ENCODE data around the gene SIGLEC11.
"Not testable (repeated sequence)": the region's sequence is repeated elsewhere in the genome, so short reads cannot be mapped to it uniquely, and the experiment has no call there.

Gene SIGLEC11

DNA sequence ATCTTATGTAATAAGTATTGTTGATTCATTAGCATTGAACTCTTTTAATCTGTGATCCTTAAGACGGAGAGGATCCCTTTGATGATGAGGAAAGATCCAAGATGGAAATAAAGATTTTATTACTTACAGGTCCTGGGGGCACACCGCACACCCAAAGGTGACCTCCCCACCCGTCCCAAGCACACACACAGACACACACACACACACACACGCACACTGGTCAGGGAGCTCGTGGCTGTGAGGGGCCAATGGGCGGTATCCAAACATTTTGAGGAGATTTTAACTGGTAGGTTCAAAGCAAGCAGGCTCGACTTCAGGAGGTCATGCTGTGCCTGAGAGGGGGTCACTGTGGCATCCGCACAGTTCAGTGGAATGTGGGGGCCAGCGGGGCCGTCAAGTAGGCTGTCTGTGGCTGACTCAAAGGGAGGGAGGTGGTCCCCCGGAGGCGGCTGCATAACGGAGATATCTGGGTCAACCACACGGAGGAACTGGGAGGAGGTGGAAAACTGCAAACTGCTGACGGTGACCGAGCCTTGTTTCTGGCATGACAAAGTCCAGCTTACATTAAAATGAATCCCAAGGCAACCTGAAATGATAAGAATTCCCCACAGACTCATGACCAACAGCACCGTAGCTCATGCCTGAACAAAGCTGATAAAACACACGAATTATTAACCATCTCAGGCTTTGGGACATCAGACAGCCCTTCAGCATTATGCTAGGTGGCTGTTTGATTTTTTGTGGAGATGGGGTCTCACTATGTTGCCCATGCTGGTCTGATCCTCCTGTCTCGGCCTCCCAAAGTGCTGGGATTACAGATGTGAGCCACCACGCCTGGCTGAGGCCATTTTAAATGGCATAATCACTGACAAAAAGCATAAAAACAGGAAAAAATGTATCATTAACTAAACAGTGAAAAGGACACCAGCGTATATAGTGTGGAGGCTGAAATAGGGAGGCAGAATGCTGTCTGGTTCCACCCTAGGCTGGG is 20.9 kb upstream of the SIGLEC11 start:
- no peak for DNase-seq

DNA sequence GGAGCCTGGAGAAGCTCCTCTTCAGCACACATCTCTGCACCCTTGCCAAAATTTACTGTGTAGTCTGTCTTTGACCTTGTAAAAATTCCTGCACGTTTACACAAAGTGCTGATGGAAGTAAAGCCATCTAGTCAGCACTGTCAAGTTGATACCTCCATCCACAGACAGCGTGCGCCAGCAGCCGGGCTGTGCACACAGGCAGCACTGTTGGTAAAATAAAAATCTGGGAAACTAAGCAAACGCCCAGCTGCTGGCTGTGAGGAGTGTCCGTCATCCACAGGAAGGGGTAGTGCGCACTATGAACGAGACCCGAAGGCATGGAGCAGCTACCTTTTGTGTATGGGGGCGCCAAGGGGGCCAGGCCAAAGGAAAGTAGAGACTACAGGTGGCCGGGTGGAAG is 17.4 kb upstream of the SIGLEC11 start:
- no peak for DNase-seq

DNA sequence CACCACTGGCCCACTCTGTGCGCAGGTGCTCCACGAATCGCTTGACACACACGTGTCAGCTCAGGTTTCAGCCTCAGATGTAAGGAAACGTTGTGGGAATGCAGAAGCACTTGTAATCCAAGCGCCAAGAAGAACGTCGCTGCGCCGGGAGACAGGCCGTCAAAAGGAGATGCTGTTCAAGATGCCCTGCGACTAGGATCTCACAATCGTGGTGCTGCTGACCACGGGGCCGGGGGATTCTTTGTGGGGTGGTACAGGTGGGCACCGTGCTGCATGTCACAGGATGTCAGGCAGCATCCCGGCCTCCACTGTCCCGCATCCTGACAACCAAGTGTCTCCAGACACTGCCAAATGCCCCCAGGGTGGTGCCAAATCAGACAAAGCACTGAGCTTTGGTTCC is 16.9 kb upstream of the SIGLEC11 start:
- no peak for DNase-seq

DNA sequence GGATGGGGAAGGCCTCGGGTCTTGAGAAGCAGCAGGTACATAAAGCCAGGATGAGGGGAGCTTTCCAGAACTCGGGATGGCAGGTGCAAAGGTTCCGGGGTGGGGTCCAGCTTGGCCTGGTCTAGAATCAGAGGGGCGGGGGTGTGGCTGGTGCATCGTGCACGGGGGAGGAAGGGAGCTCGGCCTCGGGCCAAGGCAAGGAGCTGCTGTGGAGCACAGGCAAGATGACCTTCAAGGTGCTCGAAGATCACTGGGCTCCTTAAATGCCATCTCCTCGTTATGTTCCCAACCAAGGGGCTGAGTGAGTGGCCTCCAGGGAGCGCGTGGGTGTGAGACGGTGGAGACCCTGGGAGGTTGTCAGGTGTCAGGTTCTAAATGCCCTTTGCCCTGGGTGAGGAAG is 16.1 kb upstream of the SIGLEC11 start:
- no peak for DNase-seq

DNA sequence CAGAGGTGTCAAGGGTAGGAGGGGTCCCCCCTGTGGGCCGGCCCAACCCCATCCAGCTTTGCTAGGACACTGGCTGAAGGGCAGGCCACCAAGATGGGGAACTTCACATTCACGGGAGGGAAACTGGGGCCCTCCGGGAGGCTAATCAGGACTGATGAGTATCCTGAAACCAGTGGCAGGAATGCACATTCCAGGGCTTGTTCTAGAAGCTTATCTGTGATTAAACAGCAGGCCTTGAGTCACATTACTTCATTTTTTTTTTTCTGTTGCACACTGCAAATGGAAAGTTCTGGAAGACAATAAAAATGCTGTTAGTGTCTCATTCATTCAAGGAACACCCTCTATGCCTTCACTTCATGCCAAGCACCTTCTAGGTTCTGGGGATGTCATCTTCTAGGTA is 15.5 kb upstream of the SIGLEC11 start:
- DNase-seq = no peak

DNA sequence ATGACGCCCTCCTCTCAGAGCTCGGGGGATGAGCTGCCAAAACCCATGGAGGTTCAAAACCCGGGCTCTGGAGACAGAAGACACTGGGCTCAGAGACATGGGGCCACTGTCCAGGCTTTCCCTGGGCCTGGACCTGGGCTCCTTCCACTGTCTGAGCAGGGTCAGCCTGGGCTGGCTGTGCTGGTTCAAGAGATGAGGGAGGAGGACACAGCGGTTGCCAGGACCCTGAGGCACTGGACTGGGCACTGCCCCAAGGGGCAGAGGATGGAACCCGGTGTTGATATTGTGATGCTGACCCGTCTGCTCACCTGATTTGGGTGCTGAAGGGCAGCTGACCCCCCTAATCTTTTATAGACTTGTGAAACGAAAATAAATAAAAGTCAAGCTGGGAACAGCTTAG is 14.1 kb upstream of the SIGLEC11 start:
- DNase-seq = no peak

DNA sequence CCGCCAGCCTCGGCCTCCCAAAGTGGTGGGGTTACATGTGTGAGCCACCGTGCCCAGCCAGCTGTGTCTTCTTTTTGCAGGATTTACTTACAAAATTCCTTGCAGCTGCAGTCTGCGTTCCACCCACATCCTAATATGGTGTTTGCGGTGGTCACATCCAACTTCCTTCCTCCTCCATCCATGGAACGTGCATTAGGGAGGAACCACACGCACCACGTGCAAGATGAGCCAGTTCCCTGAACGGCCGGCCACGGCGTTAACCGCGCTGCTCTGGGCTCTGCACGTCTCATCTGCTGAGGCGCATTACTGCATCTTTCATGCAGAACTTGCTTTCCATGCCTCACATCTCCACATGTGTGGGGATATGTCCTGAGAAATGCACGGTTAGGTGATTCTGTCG is 13.0 kb upstream of the SIGLEC11 start:
- DNase-seq = no peak

DNA sequence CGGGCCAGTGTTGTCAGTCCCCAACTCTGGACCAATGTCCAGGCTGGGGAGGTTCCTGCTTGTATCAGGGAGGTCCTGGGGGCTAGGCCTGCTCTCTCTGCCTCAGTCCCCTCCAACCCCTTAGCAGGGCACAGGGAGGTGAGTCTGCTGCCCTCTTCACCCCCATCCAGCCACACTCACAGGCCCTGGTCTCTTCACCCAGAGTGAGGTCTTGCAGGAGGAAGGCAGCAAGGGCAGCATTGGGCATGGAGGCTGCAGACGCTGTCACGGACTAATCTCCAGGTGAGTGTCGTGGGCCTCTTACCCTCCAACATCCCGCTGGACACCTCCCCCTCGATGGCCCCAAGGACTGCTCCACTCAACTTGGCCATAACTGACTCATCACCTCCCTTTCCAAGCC is 11.9 kb upstream of the SIGLEC11 start:
- no peak for DNase-seq

DNA sequence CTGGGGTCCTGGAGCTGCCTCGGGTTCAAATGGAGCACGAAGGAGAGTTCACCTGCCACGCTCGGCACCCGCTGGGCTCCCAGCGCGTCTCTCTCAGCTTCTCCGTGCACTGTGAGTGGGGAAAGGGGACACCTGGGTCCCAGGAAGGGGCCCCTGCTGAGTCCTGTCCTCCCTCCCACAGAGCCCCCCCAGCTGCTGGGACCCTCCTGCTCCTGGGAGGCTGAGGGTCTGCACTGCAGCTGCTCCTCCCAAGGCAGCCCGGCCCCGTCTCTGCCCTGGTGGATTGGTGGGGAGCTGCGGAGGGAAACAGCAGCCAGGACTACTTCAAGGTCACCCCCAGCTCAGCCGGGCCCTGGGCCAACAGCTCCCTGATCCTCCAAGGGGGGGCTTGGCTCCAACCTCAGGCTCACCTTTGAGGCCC is 11.0 kb upstream of the SIGLEC11 start:
- DNase-seq = no peak

DNA sequence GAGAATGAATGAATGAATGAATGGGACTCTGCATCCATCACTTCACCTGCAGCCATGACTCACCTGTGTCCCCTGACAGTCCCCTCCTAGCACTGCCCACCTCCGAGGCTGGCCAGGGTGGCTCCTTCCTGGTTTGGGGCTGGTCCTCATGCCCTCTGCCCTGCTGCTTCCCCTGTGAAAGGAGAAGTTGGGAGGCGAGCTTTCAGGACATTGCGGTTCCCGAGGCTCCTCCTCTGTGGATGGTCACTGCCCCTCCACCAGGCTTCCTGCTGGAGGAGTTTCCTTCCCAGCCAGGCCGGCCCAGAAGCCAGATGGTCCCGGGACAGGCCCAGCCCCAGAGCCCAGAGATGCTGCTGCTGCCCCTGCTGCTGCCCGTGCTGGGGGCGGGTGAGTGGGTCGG is 8.4 kb upstream of the SIGLEC11 start:
- DNase-seq = not testable (repeated sequence)

DNA sequence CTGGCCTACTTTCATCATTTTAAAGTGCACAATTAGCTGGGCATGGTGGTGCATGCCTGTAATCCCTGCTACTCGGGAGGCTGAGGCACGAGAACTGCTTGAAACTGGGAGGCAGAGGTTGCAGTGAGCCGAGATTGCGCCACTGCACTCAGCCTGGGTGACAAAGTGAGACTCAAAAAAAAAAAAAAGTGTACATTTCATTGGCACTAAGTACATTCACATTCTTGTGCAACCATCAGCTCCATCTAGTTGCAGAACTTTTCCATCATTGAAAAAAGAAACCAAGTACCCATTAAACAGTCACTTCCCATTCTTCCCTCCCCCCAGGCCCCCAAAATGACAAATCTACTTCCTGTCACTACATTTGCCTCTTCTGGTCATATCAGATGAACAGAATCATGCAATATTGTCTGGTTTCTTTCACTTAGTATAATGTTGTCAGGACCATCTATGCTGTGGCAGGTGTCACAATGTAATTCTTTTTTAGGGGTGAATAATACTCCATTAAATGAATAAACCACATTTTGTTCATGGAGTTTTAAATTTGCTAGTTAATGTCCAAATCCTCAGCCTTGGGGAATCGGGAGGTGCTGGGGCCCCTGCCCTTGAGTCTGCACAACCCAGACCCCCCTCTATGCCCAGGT is 7.4 kb upstream of the SIGLEC11 start:
- no peak for DNase-seq

DNA sequence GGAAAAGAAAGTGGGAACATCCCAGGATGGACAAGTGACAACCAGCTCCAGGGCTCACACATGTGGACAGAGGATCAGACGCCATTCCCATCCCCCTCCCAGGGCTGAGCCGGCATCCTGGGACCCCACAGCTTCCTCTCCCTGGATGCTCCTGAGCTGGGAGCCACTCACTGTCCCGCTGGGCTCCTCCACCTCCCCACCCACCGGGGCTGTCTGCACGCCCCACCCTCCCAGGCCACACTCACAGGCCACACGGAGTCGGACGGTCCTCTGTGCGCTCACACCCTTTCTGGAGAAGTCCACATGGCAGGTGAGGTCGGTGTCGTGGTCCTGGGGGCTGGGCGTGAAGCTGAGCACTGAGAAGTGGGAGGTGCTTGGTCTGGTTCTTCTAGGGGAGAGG is 1.1 kb downstream of the SIGLEC11 start:
- DNase-seq = not testable (repeated sequence)

DNA sequence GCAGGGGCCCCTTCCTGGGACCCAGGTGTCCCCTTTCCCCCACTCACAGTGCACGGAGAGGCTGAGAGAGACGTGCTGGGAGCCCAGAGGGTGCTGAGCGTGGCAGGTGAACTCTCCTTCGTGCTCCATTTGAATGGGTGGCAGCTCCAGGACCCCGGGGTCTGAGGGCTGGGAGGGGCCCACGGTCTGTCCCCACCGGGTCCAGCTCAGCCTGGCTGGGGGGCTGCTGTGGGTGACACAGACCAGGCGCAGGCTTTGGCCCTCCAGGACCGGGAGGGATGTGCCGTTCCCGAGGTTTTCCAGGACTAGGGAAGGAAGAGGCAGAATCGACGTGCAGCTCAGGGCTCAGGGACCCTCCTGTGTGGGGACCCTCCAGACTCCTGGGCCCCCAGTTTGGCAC is 2.4 kb downstream of the SIGLEC11 start:
- DNase-seq = not testable (repeated sequence)

DNA sequence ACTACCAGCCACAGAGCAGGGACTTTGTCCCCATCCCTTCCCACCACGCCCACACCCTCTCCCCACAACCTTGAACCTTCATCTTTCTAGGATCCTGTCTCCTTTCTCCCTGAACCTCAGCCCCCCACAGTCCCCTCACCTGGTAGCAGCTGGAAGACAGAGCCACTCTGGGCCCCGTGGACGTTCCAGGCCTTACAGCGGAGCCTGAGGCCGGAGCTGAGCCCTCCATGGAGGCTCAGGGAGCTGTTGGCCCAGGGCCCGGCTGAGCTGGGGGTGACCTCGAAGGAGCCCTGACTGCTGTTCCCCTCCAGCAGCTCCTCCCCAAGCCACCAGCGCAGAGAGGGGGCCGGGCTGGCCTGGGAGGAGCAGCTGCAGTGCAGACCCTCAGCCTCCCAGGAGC is 2.8 kb downstream of the SIGLEC11 start:
- DNase-seq = not testable (repeated sequence)

DNA sequence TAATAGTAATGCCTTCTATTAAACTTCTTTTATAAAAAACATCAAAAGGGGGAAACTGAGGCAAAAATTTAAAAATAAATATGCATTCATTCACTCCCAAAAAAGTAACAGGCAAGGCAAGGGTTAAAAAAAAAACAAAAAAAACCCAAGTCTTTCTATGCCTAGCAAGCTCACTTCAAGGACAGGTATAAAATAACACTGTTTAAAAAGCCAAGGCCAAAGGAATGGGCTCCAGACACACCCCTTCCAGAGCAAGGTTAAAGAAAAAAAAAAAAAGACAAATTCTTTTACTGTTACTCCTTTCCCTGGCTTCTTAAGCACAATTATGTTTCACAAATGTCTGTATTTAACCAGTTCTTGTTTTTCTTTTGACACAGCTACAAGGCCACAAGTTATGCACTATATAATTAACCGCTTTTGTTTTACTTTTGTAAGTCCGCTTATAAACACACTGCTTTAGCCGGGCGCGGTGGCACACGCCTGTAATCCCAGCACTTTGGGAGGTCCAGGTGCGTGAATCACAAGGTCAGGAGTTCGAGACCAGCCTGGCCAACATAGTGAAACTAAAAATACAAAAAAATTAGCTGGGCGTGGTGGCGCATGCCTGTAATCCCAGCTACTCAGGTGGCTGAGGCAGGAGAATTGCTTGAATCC is 3.6 kb downstream of the SIGLEC11 start:
- no peak for DNase-seq

DNA sequence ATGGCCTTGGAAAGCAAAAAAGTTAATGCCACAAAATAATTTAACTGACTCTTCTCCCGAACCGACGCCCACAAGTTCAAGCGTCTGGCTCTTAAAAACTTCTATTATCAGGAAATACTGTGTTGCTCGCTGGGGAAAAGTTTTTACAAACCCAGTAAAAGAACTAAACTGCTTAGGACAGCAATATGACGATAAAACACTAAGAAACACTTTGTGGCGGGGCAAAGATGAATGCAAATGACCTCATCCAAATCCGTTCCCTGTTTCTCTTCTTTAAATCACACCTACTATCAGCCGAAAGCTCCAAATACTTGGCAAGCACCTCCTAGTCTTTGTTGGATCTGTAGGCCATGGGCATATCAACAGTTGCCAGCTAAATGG is 4.9 kb downstream of the SIGLEC11 start:
- DNase-seq = no peak

DNA sequence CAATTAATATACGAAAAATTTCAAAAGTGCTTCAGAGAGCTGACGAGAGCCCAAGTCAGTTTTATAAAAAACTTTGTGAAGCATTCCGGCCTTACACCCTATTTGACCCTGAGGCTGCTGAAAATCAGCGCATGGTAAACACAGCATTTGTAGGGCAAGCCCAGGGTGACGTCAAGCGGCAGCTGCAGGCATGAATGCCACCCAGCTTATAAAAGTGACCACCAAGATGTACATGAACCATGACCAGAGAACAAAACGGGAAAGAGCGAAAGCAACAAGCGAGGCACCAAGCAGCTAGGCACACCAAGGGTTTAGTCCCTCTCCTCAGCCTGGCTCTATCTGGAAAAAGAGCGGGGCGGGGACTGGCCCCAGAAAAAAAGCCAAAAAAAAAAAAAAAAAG is 6.0 kb downstream of the SIGLEC11 start:
- no peak for DNase-seq

DNA sequence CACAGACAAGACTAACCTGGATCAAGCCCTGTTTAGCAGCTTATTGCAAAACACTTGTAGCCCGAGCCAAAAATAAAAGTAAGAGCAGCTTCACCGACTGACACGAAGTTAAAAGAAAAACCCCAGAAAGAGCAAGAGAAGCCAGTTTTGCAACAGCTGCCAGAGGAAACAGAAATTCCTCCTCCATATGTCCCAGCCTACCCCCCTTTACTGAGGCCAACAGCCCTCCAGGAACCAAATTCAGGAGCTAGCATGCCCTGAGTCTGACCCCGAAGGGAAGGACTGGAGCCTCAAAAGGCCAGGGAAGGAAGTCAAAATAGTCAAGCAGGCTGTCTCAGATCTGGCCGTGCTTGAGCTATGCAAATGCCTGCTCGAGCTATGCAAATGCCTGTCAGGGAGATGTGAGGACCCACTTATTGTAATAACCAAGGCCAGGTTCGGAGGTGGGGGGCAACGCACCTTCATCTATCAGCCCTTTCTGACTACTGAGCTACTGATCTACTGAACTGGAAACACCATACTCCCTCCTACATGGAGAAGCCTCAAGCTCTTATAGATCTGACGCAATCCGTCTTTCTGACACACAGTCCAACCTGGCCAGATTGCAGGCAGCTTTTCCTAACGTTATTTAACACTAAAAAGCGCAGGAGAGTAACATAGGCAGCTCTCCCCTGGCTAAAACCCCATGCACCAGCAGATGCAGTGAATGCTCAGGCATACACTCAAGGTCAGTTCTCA is 6.7 kb downstream of the SIGLEC11 start:
- DNase-seq = no peak

DNA sequence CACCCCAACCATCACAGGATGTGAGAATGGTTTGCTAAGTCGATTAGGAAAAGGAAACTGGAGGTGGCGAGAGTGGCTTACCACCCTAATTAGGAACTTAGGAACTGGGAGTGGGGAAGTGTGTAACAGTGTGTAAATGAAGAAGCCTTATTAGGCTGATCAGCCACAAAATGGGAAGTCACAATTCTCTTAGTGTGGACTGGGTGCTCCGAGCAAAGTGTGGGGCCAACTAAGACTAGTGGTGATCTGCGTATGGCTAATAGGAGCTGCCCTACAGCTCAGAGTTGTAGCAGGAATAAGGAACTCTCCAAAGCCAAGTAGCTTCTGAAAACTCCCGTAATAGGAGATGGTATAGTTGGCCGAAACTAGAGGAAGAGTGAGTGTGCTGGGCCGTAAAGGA is 7.6 kb downstream of the SIGLEC11 start:
- DNase-seq = no peak

DNA sequence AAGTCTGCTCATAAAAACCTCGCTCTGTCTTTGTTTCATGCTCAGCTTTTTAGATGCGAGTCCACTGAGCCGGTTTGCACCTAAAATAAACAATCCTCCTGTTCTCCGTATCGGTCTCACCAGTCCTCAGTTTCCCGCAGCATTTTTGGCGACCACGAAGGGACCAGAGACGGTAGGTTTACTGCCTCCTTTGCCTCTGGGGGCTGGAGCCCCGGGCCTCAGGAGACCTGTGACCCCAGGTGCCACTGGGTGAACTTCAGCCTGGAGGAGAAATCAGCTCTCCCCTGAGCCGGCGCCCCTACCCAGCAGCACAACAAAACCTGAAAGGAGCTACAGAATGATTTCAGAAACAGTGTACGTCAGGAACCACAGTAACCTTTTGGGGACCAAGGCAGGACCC is 8.1 kb downstream of the SIGLEC11 start:
- DNase-seq = no peak

DNA sequence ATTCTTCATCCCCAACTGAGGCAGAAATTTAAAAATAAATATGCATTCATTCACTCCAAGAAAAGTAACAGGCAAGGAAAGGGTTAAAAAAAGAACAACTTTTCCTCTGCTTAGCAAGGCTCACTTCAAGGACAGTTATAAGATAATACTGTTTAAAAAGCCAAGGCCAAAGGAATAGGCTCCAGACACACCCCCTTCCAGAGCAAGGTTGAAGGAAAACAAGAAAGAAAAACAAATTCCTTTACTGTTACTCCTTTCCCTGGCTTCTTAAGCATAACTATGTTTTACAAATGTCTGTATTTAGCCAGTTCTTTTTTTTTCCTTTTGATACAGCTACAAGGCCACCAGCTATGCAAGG is 8.5 kb downstream of the SIGLEC11 start:
- no peak for DNase-seq

DNA sequence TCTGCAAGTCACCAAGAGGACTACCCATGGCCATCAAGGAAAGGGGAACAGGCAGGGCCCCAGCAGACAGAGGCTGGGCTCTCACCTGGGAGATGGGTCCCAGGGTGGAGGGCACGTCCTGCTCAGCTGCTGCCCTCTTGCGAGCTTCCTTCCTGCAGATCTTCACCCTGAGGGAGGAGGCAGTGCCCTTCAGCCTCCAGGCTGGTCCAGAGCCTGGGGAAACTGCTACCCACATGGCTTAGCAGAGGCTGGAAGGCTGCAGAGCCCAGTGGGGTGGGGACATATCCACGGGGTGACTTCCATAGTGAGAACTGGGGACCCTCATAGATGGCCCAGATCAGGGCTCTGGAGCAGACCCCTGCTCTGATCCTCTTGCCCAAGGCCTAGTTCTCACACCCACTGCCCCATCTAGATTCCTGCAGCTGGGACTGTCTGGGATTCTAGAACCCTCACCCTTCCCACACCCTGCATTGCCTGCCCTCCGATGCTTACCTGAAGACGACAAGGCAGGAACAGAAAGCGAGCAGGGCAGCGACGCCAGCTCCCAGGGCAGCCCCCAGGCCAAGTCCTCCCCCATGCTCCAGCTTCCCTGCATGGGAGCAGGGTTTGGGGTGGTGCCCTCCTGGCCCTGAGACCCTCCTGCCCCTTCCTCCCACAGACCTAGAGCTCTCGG is 9.0 kb downstream of the SIGLEC11 start:
- DNase-seq = no peak

Data from activated CD4-positive, alpha-beta T cell treated with anti-CD3 and anti-CD28 coated beads, Interleukin-2, amount 50 U/mL, for 48 hours (primary cell).